Measurements from ENCODE around the gene ZNF10. TPM values are rescaled to one million over a fixed set of nuclear protein-coding genes. Genes with fewer than 3 reads are reported as not detected.

ZNF10 gene
- total RNA-seq = 1 to 10 TPM; 4.7 to 4.8 TPM

DNA sequence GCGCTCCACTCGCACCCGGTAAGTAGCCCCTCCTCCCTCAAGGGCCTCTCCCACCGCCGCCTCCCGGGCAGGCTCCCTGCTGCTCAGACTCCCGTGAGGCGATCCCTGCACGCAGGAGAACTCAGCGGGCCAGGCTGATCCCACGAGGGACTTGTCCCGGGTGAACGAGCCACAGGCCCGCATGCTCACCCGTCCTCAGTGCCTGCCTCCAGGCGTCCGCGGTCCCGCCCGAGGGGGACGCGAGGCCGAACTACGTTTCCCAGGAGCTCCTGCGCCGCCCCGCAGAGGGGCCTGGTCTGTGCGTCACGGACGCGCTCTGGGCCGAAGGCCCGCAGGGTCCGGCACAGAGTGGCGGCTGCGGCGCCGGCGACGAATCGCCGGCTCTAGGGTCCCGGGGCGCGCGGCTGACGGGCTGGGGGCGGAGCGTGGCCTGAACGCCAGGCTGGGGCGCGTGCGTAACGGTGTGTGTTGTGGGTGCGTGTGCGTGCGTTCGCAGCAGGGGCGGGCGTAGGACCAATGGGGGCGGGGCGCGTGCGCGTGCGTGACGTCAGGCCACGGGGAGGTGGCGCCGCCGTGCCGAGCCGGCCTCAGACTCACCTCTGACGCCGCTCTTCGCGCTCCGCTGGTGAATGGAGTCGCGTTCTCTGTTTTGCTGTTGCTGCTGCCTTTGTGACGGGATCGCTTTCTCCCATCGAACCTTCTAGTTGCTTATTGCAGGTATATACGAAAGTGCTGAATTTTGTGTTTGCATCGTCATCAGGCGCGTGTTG lies at the start of gene ZNF10, which contains the start of gene ZNF891:
Gene ZNF10, plus strand, starts transcription at position 590 of the 770 bp plus-strand sequence. CDS start 13,866 bp downstream, outside the sequence.
Gene ZNF891, minus strand, starts transcription at position 237 of the 770 bp plus-strand sequence. CDS start 8,356 bp downstream, outside the sequence.
- no peaks in the 10 kb centered on the region for H3K27me3 Mint-ChIP-seq
- peaks cover 45% of the 10 kb centered on the region for H3K9me3 Mint-ChIP-seq
- peak within 1 kb of the TSS; percentile 100 for H3K27ac Mint-ChIP-seq
- H3K4me3 Mint-ChIP-seq = peak within 1 kb of the TSS; percentile 95
- H3K36me3 Mint-ChIP-seq (ENCODE audit: low read depth) = peaks cover 68% of the 10 kb centered on the region
- DNase-seq = peak; percentile 96
- peaks cover 27% of the 10 kb centered on the region for H3K4me1 Mint-ChIP-seq
- POLR2A ChIA-PET = interaction anchor here (0.6 to 1.9 kb wide), 11 partner anchors 8 to 243 kb away, joined by 3 to 10 read pairs (median 5); partner anchors contain the start of genes CHFR, ZNF140, ZNF26 and ZNF268
- CTCF ChIA-PET = interaction anchor here (0.6 to 1.5 kb wide), 7 partner anchors 9 to 226 kb away, joined by 3 to 6 read pairs (median 4); partner anchors contain the start of genes ZNF26 and ZNF268

DNA sequence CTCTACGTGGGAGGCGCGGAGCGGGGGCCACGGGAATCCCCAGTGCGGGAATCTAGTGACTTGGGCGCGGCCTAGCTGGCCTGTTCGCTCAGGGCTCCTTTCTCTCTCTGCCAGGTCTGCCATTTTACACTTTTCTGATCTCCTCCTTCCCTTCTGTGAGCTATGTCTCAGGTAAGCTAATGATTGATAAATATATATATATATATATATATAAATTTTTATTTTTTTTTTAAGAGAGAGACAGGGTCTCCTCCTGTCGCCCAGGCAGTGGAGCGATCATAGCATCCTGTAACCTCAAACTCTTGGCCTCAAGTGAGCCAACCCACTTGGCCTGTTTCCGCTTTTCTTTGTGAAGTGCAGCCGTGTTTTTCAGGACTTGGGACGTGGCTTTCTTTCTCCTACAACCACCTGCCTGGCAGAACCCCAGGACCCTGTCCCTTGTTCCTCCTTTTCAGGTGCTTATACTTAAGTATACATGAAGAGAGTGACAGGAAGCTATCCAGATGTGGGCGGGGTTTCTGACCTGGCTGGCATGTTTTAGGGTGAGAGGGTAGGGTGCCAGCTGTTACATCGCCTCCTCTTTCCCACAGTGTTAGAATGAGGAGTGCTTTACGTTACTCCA lies 49.2 kb upstream of the ZNF10 start:
- peak; percentile 17 for DNase-seq
- ChIA-PET CTCF (interaction anchor here (0.7 to 1.2 kb wide), 4 partner anchors 18 to 172 kb away, joined by 3 to 5 read pairs (median 4); partner anchors contain the start of genes ZNF10, ZNF268 and ZNF891), POLR2A (interaction anchor here (1.0 to 2.1 kb wide), 4 partner anchors 49 to 100 kb away, joined by 3 to 12 read pairs (median 10); partner anchors contain the start of genes ZNF10, ZNF26, ZNF268 and ZNF891)
- Mint-ChIP-seq H3K9me3 (peaks cover 44% of the 10 kb centered on the region), H3K27ac (no peak overlapping the region), H3K4me3 (no peak overlapping the region), H3K27me3 (no peaks in the 10 kb centered on the region), H3K36me3 (ENCODE audit: low read depth) (peaks cover 58% of the 10 kb centered on the region), H3K4me1 (peaks cover 13% of the 10 kb centered on the region)

DNA sequence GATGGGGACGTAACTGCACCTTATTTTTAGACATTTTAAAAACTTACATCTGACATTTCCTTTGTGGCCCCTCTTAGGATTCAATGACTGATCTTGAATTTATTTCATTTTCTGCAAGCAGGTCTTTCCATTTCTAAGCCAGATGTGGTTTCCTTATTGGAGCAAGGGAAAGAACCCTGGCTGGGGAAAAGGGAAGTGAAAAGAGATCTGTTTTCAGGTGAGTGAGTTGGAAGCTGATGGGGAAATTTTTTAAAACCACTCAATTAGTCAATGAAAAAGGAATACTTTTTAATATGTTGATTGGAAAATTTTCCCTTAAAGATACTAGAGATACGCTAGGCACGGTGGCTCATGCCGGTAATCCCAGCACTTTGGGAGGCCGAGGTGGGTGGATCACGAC lies 47.1 kb upstream of the ZNF10 start:
- H3K36me3 Mint-ChIP-seq (ENCODE audit: low read depth) = peaks cover 73% of the 10 kb centered on the region
- H3K4me3 Mint-ChIP-seq = no peak overlapping the region
- peaks cover 44% of the 10 kb centered on the region for H3K9me3 Mint-ChIP-seq
- H3K27ac Mint-ChIP-seq = no peak overlapping the region
- ChIA-PET CTCF (interaction anchor here (0.6 kb wide), 1 partner anchor 664 kb away, joined by 5 read pairs; no protein-coding TSS in a partner anchor), POLR2A (no interaction called here)
- peaks cover 11% of the 10 kb centered on the region for H3K4me1 Mint-ChIP-seq
- no peaks in the 10 kb centered on the region for H3K27me3 Mint-ChIP-seq
- no peak for DNase-seq

DNA sequence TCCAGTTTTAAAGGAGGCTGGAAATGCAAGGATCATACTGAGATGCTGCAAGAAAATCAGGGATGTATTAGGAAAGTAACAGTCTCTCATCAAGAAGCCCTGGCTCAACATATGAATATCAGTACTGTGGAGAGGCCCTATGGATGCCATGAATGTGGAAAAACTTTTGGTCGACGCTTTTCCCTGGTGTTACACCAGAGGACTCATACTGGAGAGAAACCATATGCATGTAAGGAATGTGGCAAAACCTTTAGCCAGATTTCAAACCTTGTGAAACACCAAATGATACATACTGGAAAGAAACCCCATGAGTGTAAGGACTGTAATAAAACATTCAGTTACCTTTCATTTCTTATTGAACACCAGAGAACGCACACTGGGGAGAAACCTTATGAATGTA lies 24.8 kb upstream of the ZNF10 start:
- DNase-seq = no peak
- POLR2A ChIA-PET = no interaction called here
- Mint-ChIP-seq H3K27me3 (no peaks in the 10 kb centered on the region), H3K9me3 (peaks cover 78% of the 10 kb centered on the region), H3K4me3 (no peak overlapping the region), H3K36me3 (ENCODE audit: low read depth) (peaks cover 86% of the 10 kb centered on the region), H3K27ac (no peak overlapping the region), H3K4me1 (no peaks in the 10 kb centered on the region)
- CTCF ChIA-PET = no interaction called here

DNA sequence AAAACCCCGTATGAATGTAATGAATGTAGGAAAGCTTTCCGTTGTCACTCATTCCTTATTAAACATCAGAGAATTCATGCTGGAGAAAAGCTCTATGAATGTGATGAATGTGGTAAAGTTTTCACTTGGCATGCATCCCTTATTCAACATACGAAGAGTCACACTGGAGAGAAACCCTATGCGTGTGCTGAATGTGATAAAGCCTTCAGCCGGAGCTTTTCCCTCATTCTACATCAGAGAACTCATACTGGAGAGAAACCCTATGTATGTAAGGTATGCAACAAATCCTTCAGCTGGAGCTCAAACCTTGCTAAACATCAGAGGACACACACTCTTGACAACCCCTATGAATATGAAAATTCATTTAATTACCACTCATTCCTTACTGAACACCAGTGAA lies 24.2 kb upstream of the ZNF10 start:
- peaks cover 78% of the 10 kb centered on the region for H3K9me3 Mint-ChIP-seq
- H3K27ac Mint-ChIP-seq = no peak overlapping the region
- no peak overlapping the region for H3K4me3 Mint-ChIP-seq
- ChIA-PET POLR2A (no interaction called here), CTCF (no interaction called here)
- no peaks in the 10 kb centered on the region for H3K4me1 Mint-ChIP-seq
- peaks cover 83% of the 10 kb centered on the region for H3K36me3 Mint-ChIP-seq (ENCODE audit: low read depth)
- no peaks in the 10 kb centered on the region for H3K27me3 Mint-ChIP-seq
- DNase-seq = no peak

DNA sequence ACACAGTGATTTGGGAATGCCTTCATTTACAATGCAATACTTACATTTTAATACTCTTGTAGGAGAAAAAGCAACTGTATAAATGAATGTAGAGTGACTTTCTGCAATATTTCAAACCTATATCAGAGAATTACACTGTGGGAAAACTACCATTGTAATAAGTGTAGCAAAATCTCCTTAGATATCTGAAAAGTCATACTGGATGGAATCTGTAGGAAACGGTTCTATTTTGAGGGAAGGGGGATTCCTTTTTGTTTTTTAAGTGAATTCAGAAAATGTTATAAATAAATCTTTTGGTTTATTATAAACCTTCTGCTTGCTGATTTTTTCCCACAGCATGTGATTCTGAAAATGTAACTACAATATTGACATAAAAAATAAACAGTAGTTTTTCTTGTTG lies 23.3 kb upstream of the ZNF10 start:
- no peaks in the 10 kb centered on the region for H3K4me1 Mint-ChIP-seq
- peaks cover 76% of the 10 kb centered on the region for H3K9me3 Mint-ChIP-seq
- peaks cover 80% of the 10 kb centered on the region for H3K36me3 Mint-ChIP-seq (ENCODE audit: low read depth)
- ChIA-PET POLR2A (no interaction called here), CTCF (no interaction called here)
- H3K27me3 Mint-ChIP-seq = no peaks in the 10 kb centered on the region
- H3K27ac Mint-ChIP-seq = no peak overlapping the region
- no peak for DNase-seq
- H3K4me3 Mint-ChIP-seq = no peak overlapping the region

DNA sequence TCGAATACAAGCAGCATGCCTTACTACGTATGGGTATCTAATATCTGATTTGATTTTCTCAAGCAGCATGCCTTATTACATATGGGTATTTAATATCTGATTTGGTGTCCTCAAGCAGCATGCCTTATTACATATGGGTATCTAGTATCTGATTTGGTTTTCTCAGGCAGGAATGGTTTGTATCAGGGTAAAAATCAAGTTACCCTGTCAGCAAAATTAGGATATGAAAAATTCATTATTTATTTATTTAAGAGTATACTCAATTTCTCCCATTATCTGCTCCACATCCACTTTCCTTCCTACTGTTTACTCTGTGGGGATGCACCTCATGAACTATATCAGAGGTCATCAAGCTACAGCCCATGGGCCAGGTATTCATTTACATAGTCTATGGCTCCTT lies 22.3 kb upstream of the ZNF10 start:
- peaks cover 76% of the 10 kb centered on the region for H3K9me3 Mint-ChIP-seq
- H3K4me3 Mint-ChIP-seq = no peak overlapping the region
- ChIA-PET POLR2A (no interaction called here), CTCF (no interaction called here)
- peaks cover 71% of the 10 kb centered on the region for H3K36me3 Mint-ChIP-seq (ENCODE audit: low read depth)
- no peaks in the 10 kb centered on the region for H3K4me1 Mint-ChIP-seq
- no peak for DNase-seq
- H3K27ac Mint-ChIP-seq = no peak overlapping the region
- H3K27me3 Mint-ChIP-seq = no peaks in the 10 kb centered on the region

DNA sequence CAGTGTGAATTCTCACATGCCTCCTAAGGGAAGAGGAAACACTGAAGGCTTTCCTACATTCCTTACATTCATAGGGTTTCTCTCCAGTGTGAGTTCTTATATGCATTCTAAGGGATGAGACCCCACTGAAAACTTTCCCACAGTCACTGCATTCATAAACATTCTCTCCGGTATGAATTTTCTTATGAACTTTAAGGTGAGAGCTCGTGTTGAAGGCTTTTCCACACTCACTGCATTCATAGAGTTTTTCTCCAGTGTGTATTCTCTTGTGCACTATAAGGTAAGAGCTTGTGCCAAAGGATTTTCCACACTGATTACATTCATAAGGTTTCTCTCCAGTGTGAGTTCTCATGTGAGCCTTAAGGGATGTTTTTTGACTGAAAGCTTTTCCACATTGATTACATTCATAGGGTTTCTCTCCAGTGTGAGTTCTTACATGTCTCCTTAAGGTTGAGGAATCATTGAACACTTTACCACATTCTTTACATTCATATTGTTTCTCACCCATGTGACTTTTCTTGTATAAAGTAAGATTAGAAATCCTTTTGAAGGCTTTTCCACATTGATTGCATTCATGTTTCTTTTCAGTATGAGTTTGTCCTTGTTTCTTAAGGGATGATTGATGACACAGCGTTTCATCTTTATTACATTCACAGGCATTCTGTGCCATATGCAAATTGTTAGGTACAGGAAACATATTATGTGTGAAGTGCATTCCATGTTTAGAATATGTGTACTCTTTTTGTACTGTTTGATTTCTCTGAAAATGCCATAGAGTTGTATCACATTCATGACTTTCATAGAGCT lies 9.8 kb upstream of the ZNF10 start:
- H3K27me3 Mint-ChIP-seq = no peaks in the 10 kb centered on the region
- H3K4me3 Mint-ChIP-seq = no peak overlapping the region
- ChIA-PET POLR2A (interaction anchor here (1.8 kb wide), 1 partner anchor 10 kb away, joined by 5 read pairs; the partner anchor contains the start of genes ZNF10 and ZNF891), CTCF (interaction anchor here (1.4 kb wide), 1 partner anchor 10 kb away, joined by 4 read pairs; the partner anchor contains the start of genes ZNF10 and ZNF891)
- no peaks in the 10 kb centered on the region for H3K4me1 Mint-ChIP-seq
- H3K36me3 Mint-ChIP-seq (ENCODE audit: low read depth) = peaks cover 64% of the 10 kb centered on the region
- peaks cover 77% of the 10 kb centered on the region for H3K9me3 Mint-ChIP-seq
- H3K27ac Mint-ChIP-seq = no peak overlapping the region
- no peak for DNase-seq

DNA sequence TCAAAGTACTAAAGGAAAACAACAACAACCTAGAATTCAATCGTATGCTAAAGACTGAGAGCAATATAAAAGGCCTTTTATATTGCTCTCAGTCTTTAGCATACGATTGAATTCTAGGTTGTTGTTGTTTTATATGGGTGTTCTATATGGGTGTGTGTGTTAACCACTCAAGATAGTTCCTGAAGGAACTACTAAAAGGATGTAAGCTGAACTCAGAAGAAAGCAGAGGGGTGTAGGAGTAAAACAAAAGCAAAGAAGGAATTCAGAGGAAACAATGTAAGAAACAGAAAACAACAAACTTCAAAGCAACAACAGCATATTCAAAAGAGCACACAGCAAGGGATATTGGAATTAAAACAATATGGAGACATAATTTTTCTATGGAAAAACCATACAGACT lies 5.8 kb upstream of the ZNF10 start:
- peaks cover 64% of the 10 kb centered on the region for H3K9me3 Mint-ChIP-seq
- no peak overlapping the region for H3K4me3 Mint-ChIP-seq
- H3K36me3 Mint-ChIP-seq (ENCODE audit: low read depth) = peaks cover 71% of the 10 kb centered on the region
- peaks cover 11% of the 10 kb centered on the region for H3K4me1 Mint-ChIP-seq
- CTCF ChIA-PET = no interaction called here
- H3K27ac Mint-ChIP-seq = no peak overlapping the region
- POLR2A ChIA-PET = no interaction called here
- no peaks in the 10 kb centered on the region for H3K27me3 Mint-ChIP-seq
- no peak for DNase-seq

DNA sequence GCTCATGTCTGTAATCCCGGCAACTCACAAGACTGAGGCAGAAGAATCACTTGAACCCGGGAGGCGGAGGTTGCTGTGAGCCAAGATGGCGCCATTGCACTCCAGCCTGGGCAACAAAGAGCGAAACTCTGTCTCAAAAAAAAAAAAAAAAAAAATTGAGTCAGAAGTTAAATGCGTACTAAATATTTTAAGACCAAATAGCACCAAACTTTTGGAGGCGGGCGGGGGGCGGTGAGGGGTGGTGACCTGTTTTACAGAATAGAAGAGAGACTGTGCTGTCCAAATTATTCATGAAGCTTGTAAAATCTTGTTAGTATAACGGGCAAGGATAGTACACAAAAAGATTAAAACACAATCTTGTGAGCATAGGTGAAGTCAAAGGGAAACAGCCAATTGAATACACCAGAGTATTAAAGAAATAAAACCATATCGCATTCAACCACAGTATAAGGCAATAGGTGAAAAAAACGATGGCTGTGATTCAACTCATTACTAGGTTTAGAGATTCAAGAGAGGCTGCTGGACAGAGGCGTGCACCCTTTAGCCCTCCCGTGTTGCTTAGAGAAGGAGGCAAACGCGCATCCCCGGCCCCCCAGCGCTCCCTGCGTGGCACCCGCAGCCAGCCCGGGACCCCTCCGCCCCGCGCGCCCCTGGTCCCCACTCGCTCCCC lies 924 bp upstream of the ZNF10 start:
- no peak for DNase-seq
- Mint-ChIP-seq H3K27ac (peak overlapping the region; percentile 100), H3K27me3 (no peaks in the 10 kb centered on the region), H3K36me3 (ENCODE audit: low read depth) (peaks cover 67% of the 10 kb centered on the region), H3K4me1 (peaks cover 27% of the 10 kb centered on the region), H3K4me3 (peak overlapping the region; percentile 95), H3K9me3 (peaks cover 47% of the 10 kb centered on the region)
- ChIA-PET POLR2A (interaction anchor here (1.0 to 1.9 kb wide), 8 partner anchors 9 to 242 kb away, joined by 3 to 8 read pairs (median 5); partner anchors contain the start of genes CHFR, ZNF140, ZNF26 and ZNF84), CTCF (interaction anchor here (0.6 to 1.5 kb wide), 5 partner anchors 48 to 144 kb away, joined by 3 to 6 read pairs (median 4); partner anchors contain the start of genes ZNF26 and ZNF268)

DNA sequence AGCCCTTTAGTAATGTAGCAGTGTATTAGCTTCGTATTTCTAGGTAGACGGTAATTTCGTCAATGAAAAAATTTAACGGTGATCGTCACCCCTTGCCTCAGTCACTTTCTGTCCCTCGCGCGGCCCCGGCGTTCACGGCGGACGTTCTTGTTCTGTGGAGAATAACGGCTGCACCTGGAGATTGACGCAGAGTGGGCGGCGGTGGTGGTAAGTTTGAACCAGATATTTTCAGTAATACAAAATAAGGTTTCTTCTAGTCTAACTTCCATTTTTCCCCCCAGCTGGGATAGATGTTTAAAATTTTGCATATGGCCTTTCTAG lies 341 bp downstream of the ZNF10 start:
- ChIA-PET CTCF (interaction anchor here (0.8 to 1.5 kb wide), 5 partner anchors 9 to 226 kb away, joined by 3 to 6 read pairs (median 5); partner anchors contain the start of genes ZNF26 and ZNF268), POLR2A (interaction anchor here (0.6 to 1.9 kb wide), 9 partner anchors 9 to 243 kb away, joined by 3 to 10 read pairs (median 5); partner anchors contain the start of genes CHFR, ZNF140, ZNF26 and ZNF268)
- H3K9me3 Mint-ChIP-seq = peaks cover 44% of the 10 kb centered on the region
- peaks cover 27% of the 10 kb centered on the region for H3K4me1 Mint-ChIP-seq
- peaks cover 68% of the 10 kb centered on the region for H3K36me3 Mint-ChIP-seq (ENCODE audit: low read depth)
- DNase-seq = no peak
- H3K27ac Mint-ChIP-seq = peak overlapping the region; percentile 100
- H3K27me3 Mint-ChIP-seq = no peaks in the 10 kb centered on the region
- peak overlapping the region; percentile 95 for H3K4me3 Mint-ChIP-seq

DNA sequence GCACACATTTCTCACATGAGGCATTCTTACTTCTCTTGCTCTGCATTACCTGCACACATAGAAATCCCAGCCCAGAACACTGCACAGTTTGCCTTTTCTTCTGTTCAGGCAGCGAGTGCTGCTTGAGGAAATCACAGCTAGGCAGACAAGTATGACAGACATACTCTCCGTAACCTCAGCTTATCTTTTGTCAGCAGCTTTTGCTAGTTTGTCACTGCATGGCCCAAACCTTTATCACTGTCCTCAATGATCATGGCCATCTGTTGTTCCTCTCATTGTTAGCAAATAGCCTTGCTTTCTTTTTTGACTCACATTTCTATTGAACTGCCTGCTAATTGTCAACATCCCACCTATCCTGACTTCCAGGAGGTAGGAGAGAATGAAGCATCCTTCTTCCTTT lies 5.3 kb downstream of the ZNF10 start:
- Mint-ChIP-seq H3K36me3 (ENCODE audit: low read depth) (peaks cover 74% of the 10 kb centered on the region), H3K4me3 (no peak overlapping the region), H3K27me3 (no peaks in the 10 kb centered on the region), H3K27ac (no peak overlapping the region), H3K4me1 (peaks cover 10% of the 10 kb centered on the region), H3K9me3 (peaks cover 68% of the 10 kb centered on the region)
- POLR2A ChIA-PET = no interaction called here
- CTCF ChIA-PET = no interaction called here
- DNase-seq = no peak
